NCI-H2196 treated with DMSO at 0.1 percent for 48 hours (cell line): ENCODE measurements around the gene DPCD.

Source experiments
- DNase-seq: peaks from one replicate; lab custom pipeline; 2025; ENCODE audit not compliant: unreplicated experiment; lab: John Stamatoyannopoulos, UW

The DPCD gene

DNA sequence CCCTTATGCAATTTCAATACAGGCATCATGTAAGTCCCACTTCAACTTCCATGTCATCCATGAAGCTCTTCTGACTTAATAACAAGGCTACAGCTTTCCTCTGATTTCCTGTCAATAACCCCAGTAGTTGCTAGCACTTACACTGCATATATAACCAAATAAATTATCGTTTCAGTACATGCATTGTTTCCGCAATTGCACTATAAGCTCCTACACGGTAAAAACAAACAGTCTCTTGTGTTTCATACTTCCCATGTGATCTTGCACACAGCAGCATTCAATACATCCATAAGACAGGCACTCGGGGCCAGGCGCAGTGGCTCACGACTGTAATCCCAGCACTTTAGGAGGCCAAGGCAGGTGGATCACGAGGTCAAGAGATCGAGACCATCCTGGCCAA, 65.4 kb downstream of the DPCD start:
- no peak for DNase-seq

DNA sequence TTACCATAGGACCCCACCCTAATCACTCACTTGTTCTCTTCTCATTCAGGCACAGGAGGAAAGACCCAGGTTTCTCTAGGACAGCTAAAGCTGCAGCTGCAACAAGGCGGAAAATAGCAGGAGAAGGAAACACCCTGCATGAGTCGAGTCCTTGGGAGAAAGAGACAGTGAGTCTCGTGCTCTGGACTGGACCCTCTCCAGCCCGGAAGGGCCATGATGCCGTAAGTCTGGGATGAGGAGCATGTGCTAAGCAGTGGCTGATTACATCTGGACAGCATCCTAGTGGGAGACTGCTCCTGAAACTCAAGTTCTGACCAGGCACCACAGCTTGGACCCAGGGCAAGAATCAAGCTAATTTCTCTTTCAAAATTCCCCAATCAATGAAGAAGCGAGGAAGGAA, 67.4 kb downstream of the DPCD start:
- DNase-seq = no peak

GRCh38 chr10:101656890-101657289, 68.8 kb downstream of the DPCD start:
- no peak for DNase-seq

DNA sequence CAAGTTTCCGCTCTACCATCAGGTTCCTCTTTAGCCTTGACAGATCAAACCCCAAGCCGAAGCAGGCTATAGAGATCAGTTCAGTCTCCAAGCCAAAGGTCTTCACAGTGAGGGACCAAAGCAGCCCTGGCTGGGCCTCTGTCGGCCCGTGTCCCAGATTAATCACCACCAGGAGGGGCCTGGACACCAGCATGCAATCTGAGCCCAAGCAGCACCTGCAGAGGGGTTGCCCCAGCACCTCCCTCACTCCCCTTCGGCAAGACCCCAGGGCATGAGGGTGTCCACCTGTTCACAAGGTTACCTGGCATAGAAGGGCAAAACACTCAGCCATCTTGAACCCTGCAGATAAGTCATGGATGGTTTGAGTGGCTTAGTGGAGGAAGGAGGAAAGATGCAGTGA, 70.9 kb downstream of the DPCD start:
- no peak for DNase-seq
